ENCODE results near the gene TAGAP. TPM values are rescaled to one million over a fixed set of nuclear protein-coding genes. Genes with fewer than 3 reads are reported as not detected.

The TAGAP gene
- total RNA-seq, 2 experiments from 2014 or later = 44.8 to 51.0 TPM

GRCh38 chr6:159071843-159072769 is 27.3 kb upstream of the TAGAP start:
- peaks cover 42% of the 10 kb centered on the region for H3K4me1 Mint-ChIP-seq
- no peaks in the 10 kb centered on the region for H3K9me3 Mint-ChIP-seq (ENCODE audit: low read depth)
- peak; percentile 70 for ATAC-seq
- no peak for DNase-seq
- H3K36me3 Mint-ChIP-seq (ENCODE audit: low read depth) = no peaks in the 10 kb centered on the region
- POLR2A ChIA-PET = interaction anchor here (1.2 kb wide), 1 partner anchor 54 kb away, joined by 3 read pairs; no protein-coding TSS in a partner anchor
- intact Hi-C loops (cut with DNase I, micrococcal nuclease) = no loop called here
- peak overlapping the region; percentile 45 for H3K27ac Mint-ChIP-seq
- no peaks in the 10 kb centered on the region for H3K27me3 Mint-ChIP-seq
- CTCF ChIA-PET = interaction anchor here (0.6 to 1.3 kb wide), 4 partner anchors 9 to 30 kb away, joined by 3 to 4 read pairs (median 4); no protein-coding TSS in a partner anchor
- no peak overlapping the region for H3K4me3 Mint-ChIP-seq

GRCh38 chr6:159068904-159069578 is 24.2 kb upstream of the TAGAP start:
- POLR2A ChIA-PET = no interaction called here
- Mint-ChIP-seq H3K4me3 (no peak overlapping the region), H3K27me3 (no peaks in the 10 kb centered on the region), H3K4me1 (peaks cover 52% of the 10 kb centered on the region), H3K27ac (no peak overlapping the region), H3K36me3 (ENCODE audit: low read depth) (no peaks in the 10 kb centered on the region), H3K9me3 (ENCODE audit: low read depth) (no peaks in the 10 kb centered on the region)
- CTCF ChIA-PET = interaction anchor here (2.6 kb wide), 1 partner anchor 16 kb away, joined by 8 read pairs; no protein-coding TSS in a partner anchor
- ATAC-seq = no peak
- no peak for DNase-seq
- intact Hi-C loops (cut with DNase I, micrococcal nuclease) = no loop called here

- H3K4me3 Mint-ChIP-seq = no peak overlapping the region
- ATAC-seq = peak; percentile 40
- no peaks in the 10 kb centered on the region for H3K9me3 Mint-ChIP-seq (ENCODE audit: low read depth)
- peak; percentile 60 for DNase-seq
- CTCF ChIA-PET = interaction anchor here (1.1 to 2.6 kb wide), 3 partner anchors 8 to 14 kb away, joined by 4 to 8 read pairs (median 7); no protein-coding TSS in a partner anchor
- intact Hi-C loops (cut with DNase I, micrococcal nuclease) = no loop called here
- no peaks in the 10 kb centered on the region for H3K27me3 Mint-ChIP-seq
- H3K36me3 Mint-ChIP-seq (ENCODE audit: low read depth) = no peaks in the 10 kb centered on the region
- POLR2A ChIA-PET = no interaction called here
- peaks cover 66% of the 10 kb centered on the region for H3K4me1 Mint-ChIP-seq
- H3K27ac Mint-ChIP-seq = peak overlapping the region; percentile 7
These were observed 22.5 kb upstream of the TAGAP start for GRCh38 chr6:159067334-159067733.

GRCh38 chr6:159066483-159066882 is 21.7 kb upstream of the TAGAP start:
- no peaks in the 10 kb centered on the region for H3K27me3 Mint-ChIP-seq
- H3K36me3 Mint-ChIP-seq (ENCODE audit: low read depth) = peaks cover 3% of the 10 kb centered on the region
- DNase-seq (no peak), ATAC-seq (no peak)
- H3K4me1 Mint-ChIP-seq = peaks cover 69% of the 10 kb centered on the region
- H3K4me3 Mint-ChIP-seq = no peak overlapping the region
- no peak overlapping the region for H3K27ac Mint-ChIP-seq
- intact Hi-C loops (cut with DNase I, micrococcal nuclease) = no loop called here
- ChIA-PET POLR2A (no interaction called here), CTCF (interaction anchor here (0.6 to 2.6 kb wide), 3 partner anchors 9 to 334 kb away, joined by 3 to 8 read pairs (median 7); no protein-coding TSS in a partner anchor)
- peaks cover 1% of the 10 kb centered on the region for H3K9me3 Mint-ChIP-seq (ENCODE audit: low read depth)

- Mint-ChIP-seq H3K4me3 (no peak overlapping the region), H3K9me3 (ENCODE audit: low read depth) (peaks cover 6% of the 10 kb centered on the region), H3K4me1 (peaks cover 71% of the 10 kb centered on the region), H3K27me3 (no peaks in the 10 kb centered on the region), H3K27ac (peak overlapping the region; percentile 58), H3K36me3 (ENCODE audit: low read depth) (peaks cover 6% of the 10 kb centered on the region)
- intact Hi-C loops (cut with DNase I, micrococcal nuclease) = no loop called here
- CTCF ChIA-PET = interaction anchor here (0.6 to 2.0 kb wide), 4 partner anchors 9 to 333 kb away, joined by 3 to 12 read pairs (median 3); no protein-coding TSS in a partner anchor
- DNase-seq (no peak), ATAC-seq (no peak)
- POLR2A ChIA-PET = interaction anchor here (0.7 kb wide), 2 partner anchors 14 to 37 kb away, joined by 3 read pairs; no protein-coding TSS in a partner anchor
These were observed 21.1 kb upstream of the TAGAP start for GRCh38 chr6:159065759-159066329.

GRCh38 chr6:159065091-159065490 is 20.3 kb upstream of the TAGAP start:
- CTCF ChIA-PET = interaction anchor here (0.9 to 2.0 kb wide), 6 partner anchors 9 to 69 kb away, joined by 3 to 12 read pairs (median 4); partner anchors contain the start of gene TAGAP
- Mint-ChIP-seq H3K27ac (peak overlapping the region; percentile 62), H3K9me3 (ENCODE audit: low read depth) (peaks cover 6% of the 10 kb centered on the region), H3K4me3 (no peak overlapping the region), H3K36me3 (ENCODE audit: low read depth) (peaks cover 6% of the 10 kb centered on the region), H3K27me3 (no peaks in the 10 kb centered on the region), H3K4me1 (peaks cover 79% of the 10 kb centered on the region)
- DNase-seq (no peak), ATAC-seq (no peak)
- POLR2A ChIA-PET = interaction anchor here (0.7 kb wide), 2 partner anchors 15 to 37 kb away, joined by 3 read pairs; no protein-coding TSS in a partner anchor
- intact Hi-C loops (cut with DNase I, micrococcal nuclease) = no loop called here

- ChIA-PET CTCF (interaction anchor here (0.9 to 2.7 kb wide), 6 partner anchors 16 to 70 kb away, joined by 3 to 13 read pairs (median 4); partner anchors contain the start of gene TAGAP), POLR2A (no interaction called here)
- H3K36me3 Mint-ChIP-seq (ENCODE audit: low read depth) = peaks cover 6% of the 10 kb centered on the region
- peak overlapping the region; percentile 62 for H3K27ac Mint-ChIP-seq
- peaks cover 6% of the 10 kb centered on the region for H3K9me3 Mint-ChIP-seq (ENCODE audit: low read depth)
- ATAC-seq = no peak
- intact Hi-C loops (cut with DNase I, micrococcal nuclease) = no loop called here
- H3K27me3 Mint-ChIP-seq = no peaks in the 10 kb centered on the region
- DNase-seq = no peak
- no peak overlapping the region for H3K4me3 Mint-ChIP-seq
- peaks cover 85% of the 10 kb centered on the region for H3K4me1 Mint-ChIP-seq
These were observed 19.7 kb upstream of the TAGAP start for GRCh38 chr6:159064477-159064876.

- DNase-seq (no peak), ATAC-seq (no peak)
- ChIA-PET CTCF (interaction anchor here (0.6 to 2.7 kb wide), 14 partner anchors 9 to 55 kb away, joined by 3 to 13 read pairs (median 4); partner anchors contain the start of gene TAGAP), POLR2A (interaction anchor here (0.9 to 1.7 kb wide), 2 partner anchors 15 to 19 kb away, joined by 3 to 8 read pairs; partner anchors contain the start of gene TAGAP)
- Mint-ChIP-seq H3K27ac (peak overlapping the region; percentile 94), H3K27me3 (no peaks in the 10 kb centered on the region), H3K36me3 (ENCODE audit: low read depth) (peaks cover 6% of the 10 kb centered on the region), H3K4me1 (peaks cover 94% of the 10 kb centered on the region), H3K9me3 (ENCODE audit: low read depth) (peaks cover 6% of the 10 kb centered on the region), H3K4me3 (no peak overlapping the region)
- intact Hi-C loops (cut with DNase I, micrococcal nuclease) = loop anchor here in 1 of 2 experiments (2.0 kb wide), 1 partner anchor 13 kb away; no protein-coding TSS in a partner anchor
These were observed 18.8 kb upstream of the TAGAP start for GRCh38 chr6:159063549-159063948.

- CTCF ChIA-PET = interaction anchor here (0.6 to 2.7 kb wide), 18 partner anchors 10 to 998 kb away, joined by 3 to 13 read pairs (median 4); partner anchors contain the start of gene TAGAP
- peak overlapping the region; percentile 94 for H3K27ac Mint-ChIP-seq
- peaks cover 99% of the 10 kb centered on the region for H3K4me1 Mint-ChIP-seq
- peak overlapping the region; percentile 35 for H3K4me3 Mint-ChIP-seq
- ATAC-seq (peak; percentile 4), DNase-seq (no peak)
- intact Hi-C loops (cut with DNase I, micrococcal nuclease) = loop anchor here (1.0 to 2.0 kb wide), 3 partner anchors 14 to 46 kb away; no protein-coding TSS in a partner anchor
- H3K36me3 Mint-ChIP-seq (ENCODE audit: low read depth) = peaks cover 6% of the 10 kb centered on the region
- POLR2A ChIA-PET = interaction anchor here (0.7 to 1.7 kb wide), 6 partner anchors 15 to 34 kb away, joined by 3 to 8 read pairs (median 4); partner anchors contain the start of gene TAGAP
- no peaks in the 10 kb centered on the region for H3K27me3 Mint-ChIP-seq
- H3K9me3 Mint-ChIP-seq (ENCODE audit: low read depth) = peaks cover 6% of the 10 kb centered on the region
These were observed 18.2 kb upstream of the TAGAP start for GRCh38 chr6:159062976-159063375.

GRCh38 chr6:159062564-159062945 is 17.8 kb upstream of the TAGAP start:
- ChIA-PET POLR2A (interaction anchor here (0.7 to 1.7 kb wide), 5 partner anchors 18 to 35 kb away, joined by 3 to 8 read pairs (median 4); partner anchors contain the start of gene TAGAP), CTCF (interaction anchor here (0.7 to 2.7 kb wide), 15 partner anchors 10 to 998 kb away, joined by 3 to 13 read pairs (median 5); partner anchors contain the start of gene TAGAP)
- H3K27ac Mint-ChIP-seq = peak overlapping the region; percentile 94
- intact Hi-C loops (cut with DNase I, micrococcal nuclease) = loop anchor here (1.0 to 2.0 kb wide), 3 partner anchors 14 to 45 kb away; no protein-coding TSS in a partner anchor
- H3K9me3 Mint-ChIP-seq (ENCODE audit: low read depth) = peaks cover 6% of the 10 kb centered on the region
- no peaks in the 10 kb centered on the region for H3K27me3 Mint-ChIP-seq
- ATAC-seq (peak; percentile 77), DNase-seq (peak; percentile 73)
- H3K4me3 Mint-ChIP-seq = peak overlapping the region; percentile 35
- peaks cover 99% of the 10 kb centered on the region for H3K4me1 Mint-ChIP-seq
- peaks cover 6% of the 10 kb centered on the region for H3K36me3 Mint-ChIP-seq (ENCODE audit: low read depth)

All from activated CD4-positive, alpha-beta T cell treated with anti-CD3 and anti-CD28 coated beads for 36 hours (primary cell).